HepG2 (cell line): ENCODE results near the gene PTPRD. TPM values are rescaled to one million over a fixed set of nuclear protein-coding genes. Genes with fewer than 3 reads are reported as not detected.
A peak's percentile ranks its signal among the peaks of the same experiment; 100 is the strongest.

Experiments
- BCL6 ChIP-seq: IDR thresholded peaks from 2 replicates; pipeline ENCODE4 v1.6.1; 2016; ENCODE audit warnings: missing genetic modification reagents, missing compliant biosample characterization
- HMGXB4 ChIP-seq, 2 experiments: sonication (generic) in 1 of 2; formaldehyde crosslinking in 1 of 2; IDR thresholded peaks; 2 replicates each; pipeline versions ENCODE4 v1.4.0 to v1.6.1; 2018 to 2020; ENCODE audit warnings: missing genetic modification reagents in 2 of 2, borderline replicate concordance in 1 of 2, low read depth in 1 of 2, mild to moderate bottlenecking in 1 of 2, missing biosample characterization in 1 of 2
- MIER2 ChIP-seq: IDR thresholded peaks from 2 replicates; pipeline ENCODE4 v1.6.1; 2016; ENCODE audit warnings: missing biosample characterization, missing genetic modification reagents
- NCOA1 ChIP-seq: sonication (generic); formaldehyde crosslinking; IDR thresholded peaks from 2 replicates; pipeline ENCODE4 v1.9.0; 2021; ENCODE audit warnings: missing genetic modification reagents
- NCOR1 ChIP-seq: fragments of 200-600 bp; sonication (generic); IDR thresholded peaks from 2 replicates; pipeline ENCODE4 v1.7.0; 2017; ENCODE audit warnings: antibody characterized with exemption, low read length, borderline replicate concordance
- NR2F1 ChIP-seq, 2 experiments: fragments of 450-650 bp in 1 of 2; formaldehyde crosslinking in 1 of 2; IDR thresholded peaks; 2 replicates each; pipeline versions ENCODE4 v1.5.0 to v1.6.1; 2016 to 2020; ENCODE audit warnings: mild to moderate bottlenecking in 1 of 2, missing compliant biosample characterization in 1 of 2, missing genetic modification reagents in 1 of 2, moderate library complexity in 1 of 2
- SMAD3 ChIP-seq: sonication (generic); formaldehyde crosslinking; IDR thresholded peaks from 2 replicates; pipeline ENCODE4 v1.4.0; 2020; ENCODE audit warnings: missing genetic modification reagents
- ZGPAT ChIP-seq: IDR thresholded peaks from 2 replicates; pipeline ENCODE4 v1.6.1; 2016; ENCODE audit warnings: mild to moderate bottlenecking
- ZNF3 ChIP-seq: IDR thresholded peaks from 2 replicates; pipeline ENCODE4 v1.7.0; 2017; ENCODE audit warnings: inconsistent platforms
- ZNF605 ChIP-seq: sonication (generic); formaldehyde crosslinking; IDR thresholded peaks from 2 replicates; pipeline ENCODE4 v1.8.0; 2022; ENCODE audit warnings: mild to moderate bottlenecking, missing genetic modification reagents
- ZNF614 ChIP-seq: IDR thresholded peaks from 2 replicates; pipeline ENCODE4 v1.6.1; 2018; ENCODE audit warnings: missing biosample characterization, missing genetic modification reagents, inconsistent platforms, borderline replicate concordance
- polyA plus RNA-seq, 8 experiments: library from polyadenylated mRNA; depleted of rRNA in 3 of 8; stranded (reverse) in 7 of 8; unstranded in 1 of 8; fragments of >200 nt; fragmentation: Illumina TruSeq in 4 of 8; extraction: Trizol in 4 of 8; gene quantifications; 2 replicates each; pipeline versions ENCODE4 v1.2.1 to v1.2.3, GENCODE V29; 2011 to 2016; ENCODE audit warnings: low read depth in 4 of 8, missing spikeins in 1 of 8, mixed read lengths in 1 of 8; ENCODE audit not compliant: insufficient read depth in 1 of 8
- total RNA-seq, 5 experiments: library from RNA; depleted of rRNA; stranded (reverse); fragments of >200 nt; fragmentation: Illumina TruSeq; extraction: Trizol; gene quantifications; 2 replicates each; pipeline ENCODE4 v1.2.3, GENCODE V29; 2016; ENCODE audit warnings: low read depth in 1 of 5
- TF ChIP-seq, protein P1 (sequence below): sonication (generic); formaldehyde crosslinking; IDR thresholded peaks from 2 replicates; pipeline ENCODE4 v1.4.0; 2020; ENCODE audit warnings: missing genetic modification reagents, borderline replicate concordance

The PTPRD gene
- total and polyA plus RNA-seq, 2 of the 13 experiments (the other 11 are each of a cell fraction or from before 2014, with no cell fraction given) = 0.05 TPM; not detected in 1

GRCh38 chr9:8961186-8961851 is 1651.5 kb downstream of the PTPRD start (continued):
- TF ChIP-seq, protein P1, sequence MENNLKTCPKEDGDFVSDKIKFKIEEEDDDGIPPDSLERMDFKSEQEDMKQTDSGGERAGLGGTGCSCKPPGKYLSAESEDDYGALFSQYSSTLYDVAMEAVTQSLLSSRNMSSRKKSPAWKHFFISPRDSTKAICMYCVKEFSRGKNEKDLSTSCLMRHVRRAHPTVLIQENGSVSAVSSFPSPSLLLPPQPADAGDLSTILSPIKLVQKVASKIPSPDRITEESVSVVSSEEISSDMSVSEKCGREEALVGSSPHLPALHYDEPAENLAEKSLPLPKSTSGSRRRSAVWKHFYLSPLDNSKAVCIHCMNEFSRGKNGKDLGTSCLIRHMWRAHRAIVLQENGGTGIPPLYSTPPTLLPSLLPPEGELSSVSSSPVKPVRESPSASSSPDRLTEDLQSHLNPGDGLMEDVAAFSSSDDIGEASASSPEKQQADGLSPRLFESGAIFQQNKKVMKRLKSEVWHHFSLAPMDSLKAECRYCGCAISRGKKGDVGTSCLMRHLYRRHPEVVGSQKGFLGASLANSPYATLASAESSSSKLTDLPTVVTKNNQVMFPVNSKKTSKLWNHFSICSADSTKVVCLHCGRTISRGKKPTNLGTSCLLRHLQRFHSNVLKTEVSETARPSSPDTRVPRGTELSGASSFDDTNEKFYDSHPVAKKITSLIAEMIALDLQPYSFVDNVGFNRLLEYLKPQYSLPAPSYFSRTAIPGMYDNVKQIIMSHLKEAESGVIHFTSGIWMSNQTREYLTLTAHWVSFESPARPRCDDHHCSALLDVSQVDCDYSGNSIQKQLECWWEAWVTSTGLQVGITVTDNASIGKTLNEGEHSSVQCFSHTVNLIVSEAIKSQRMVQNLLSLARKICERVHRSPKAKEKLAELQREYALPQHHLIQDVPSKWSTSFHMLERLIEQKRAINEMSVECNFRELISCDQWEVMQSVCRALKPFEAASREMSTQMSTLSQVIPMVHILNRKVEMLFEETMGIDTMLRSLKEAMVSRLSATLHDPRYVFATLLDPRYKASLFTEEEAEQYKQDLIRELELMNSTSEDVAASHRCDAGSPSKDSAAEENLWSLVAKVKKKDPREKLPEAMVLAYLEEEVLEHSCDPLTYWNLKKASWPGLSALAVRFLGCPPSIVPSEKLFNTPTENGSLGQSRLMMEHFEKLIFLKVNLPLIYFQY (CRISPR knock-in tag) = no peak
- TF ChIP-seq ZNF3 (CRISPR knock-in tag) (peak; percentile 96), SMAD3 (CRISPR knock-in tag) (peak; percentile 73), ZNF614 (CRISPR knock-in tag) (peak; percentile 60; the same call in 1 of the 2 replicates), HMGXB4 (CRISPR knock-in tag; IDR thresholded peaks at IDR 0.05; ENCODE audit: borderline replicate concordance in 1 of 2, low read depth in 1 of 2) (peak in 1 of 2 experiments; percentile 44; a peak in 1 of 4 replicates), MIER2 (CRISPR knock-in tag) (peak; percentile 33; the same call in 1 of the 2 replicates), NCOR1 (peak; percentile 56; the same call in 1 of the 2 replicates), NR2F1 (CRISPR knock-in tag; IDR thresholded peaks at IDR 0.05) (peak; percentile 47 to 52; a peak in 3 of 4 replicates), BCL6 (peak; percentile 81), ZGPAT (CRISPR knock-in tag) (peak; percentile 64), ZNF605 (0 out of 2 replicates have a peak, but pooled peaks have one; percentile 50), NCOA1 (CRISPR knock-in tag) (0 out of 2 replicates have a peak, but pooled peaks have one; percentile 9)
